HCT116 (cell line): ENCODE measurements around the gene PROB1. TPM values are rescaled to one million over a fixed set of nuclear protein-coding genes. Genes with fewer than 3 reads are reported as not detected.

Experiments
- ATAC-seq: fragments of 200-7000 bp; cut with Tn5 transposase; 2 replicates; pipeline ENCODE4 v1.9.1; 2020; ENCODE audit warnings: mild to moderate bottlenecking, moderate library complexity
- BruUV-seq: library from RNA; stranded (reverse); fragments of 400-500 nt; replicated peaks from 2 replicates; lab custom pipeline; 2021; lab: Mats Ljungman, UMichigan
- CTCF ChIA-PET: fragments of 300-600 bp; sonication (Branson Sonifier 250); formaldehyde crosslinking; loops from one replicate; lab custom pipeline; 2021; ENCODE audit warnings: antibody characterized with exemption; lab: Charles Lee
- POLR2A ChIA-PET: fragments of 300-600, 350-600 bp; sonication (Branson Sonifier 250); formaldehyde crosslinking; loops from one replicate; lab custom pipeline; 2021; ENCODE audit warnings: antibody characterized with exemption; lab: Charles Lee
- RAD21 ChIA-PET, 2 experiments: fragments of 300-600 bp; sonication (Branson Sonifier 250); formaldehyde crosslinking; loops; one replicate each; lab custom pipeline; 2023; ENCODE audit warnings: low total read pairs in 2 of 2; ENCODE audit not compliant: uncharacterized antibody in 2 of 2, unreplicated experiment in 2 of 2, low non-redundant PET in 1 of 2; lab: Charles Lee
- DNase-seq: peaks from one replicate; pipeline ENCODE4 v3.0.0-alpha.2; 2010; ENCODE audit warnings: low read depth, low spot score
- H2AFZ ChIP-seq: fragments of 200-600 bp; shearing (Covaris generic), sonication (generic); 2 replicates; pipeline ENCODE4 v1.6.1; 2017; ENCODE audit warnings: low read depth, mixed run types, mixed read lengths, antibody characterized with exemption, low read length; ENCODE audit not compliant: poor library complexity, severe bottlenecking
- H3K27ac ChIP-seq: 2 replicates; pipeline ENCODE4 v1.5.1; 2012; ENCODE audit warnings: low read depth, low read length
- H3K27me3 ChIP-seq: fragments of 200-600 bp; sonication (generic); 2 replicates; pipeline ENCODE4 v1.6.1; 2016; ENCODE audit warnings: mixed run types, low read length, mixed read lengths; ENCODE audit not compliant: insufficient read depth
- H3K36me3 ChIP-seq, 2 experiments: fragments of 200-500 bp in 1 of 2; fragments of 200-600 bp in 1 of 2; sonication (Bioruptor generic) in 1 of 2; sonication (generic) in 1 of 2; 2 replicates each; pipeline versions ENCODE4 v1.5.1 to v1.6.1; 2014 to 2016; ENCODE audit warnings: low read length in 2 of 2, inconsistent platforms in 1 of 2, mixed read lengths in 1 of 2, mixed run types in 1 of 2; ENCODE audit not compliant: insufficient read depth in 2 of 2, control insufficient read depth in 1 of 2
- H3K4me1 ChIP-seq, 2 experiments: fragments of 200-600 bp in 1 of 2; sonication (generic) in 1 of 2; 2 replicates each; pipeline versions ENCODE4 v1.5.1 to v1.6.1; 2012 to 2017; ENCODE audit warnings: low read length in 2 of 2, inconsistent platforms in 1 of 2, mild to moderate bottlenecking in 1 of 2, mixed read lengths in 1 of 2, mixed run types in 1 of 2, moderate library complexity in 1 of 2; ENCODE audit not compliant: insufficient read depth in 2 of 2, control insufficient read depth in 1 of 2
- H3K4me2 ChIP-seq: fragments of 200-600 bp; sonication (generic); 2 replicates; pipeline ENCODE4 v1.6.1; 2017; ENCODE audit warnings: mixed run types, low read length, mixed read lengths
- H3K4me3 ChIP-seq, 2 experiments: fragments of 200-600 bp in 1 of 2; sonication (generic) in 1 of 2; replicated peaks in 1 of 2; 2 replicates each; pipeline ENCODE4 v1.5.1; 2011 to 2016; ENCODE audit warnings: low read length in 2 of 2, control low read depth in 1 of 2, low read depth in 1 of 2, mild to moderate bottlenecking in 1 of 2, mixed read lengths in 1 of 2, mixed run types in 1 of 2
- H3K79me2 ChIP-seq: fragments of 200-600 bp; sonication (generic); 2 replicates; pipeline ENCODE4 v1.6.1; 2017; ENCODE audit warnings: mild to moderate bottlenecking, mixed run types, low read length, moderate library complexity, mixed read lengths; ENCODE audit not compliant: insufficient read depth
- H3K9ac ChIP-seq: fragments of 200-600 bp; sonication (generic); 2 replicates; pipeline ENCODE4 v1.6.1; 2016; ENCODE audit warnings: low read length, mixed read lengths
- H3K9me2 ChIP-seq: fragments of 200-600 bp; sonication (generic), shearing (Covaris generic); 2 replicates; pipeline ENCODE4 v1.6.1; 2017; ENCODE audit warnings: mixed run types, mild to moderate bottlenecking, moderate library complexity; ENCODE audit not compliant: insufficient read depth
- H3K9me3 ChIP-seq, 2 experiments: fragments of 200-500 bp in 1 of 2; fragments of 200-600 bp in 1 of 2; sonication (Bioruptor generic) in 1 of 2; sonication (generic) in 1 of 2; 2 replicates each; pipeline ENCODE4 v1.6.1; 2014 to 2017; ENCODE audit warnings: low read length in 2 of 2, mixed read lengths in 2 of 2, inconsistent platforms in 1 of 2, low read depth in 1 of 2, mild to moderate bottlenecking in 1 of 2, mixed run types in 1 of 2, moderate library complexity in 1 of 2; ENCODE audit not compliant: control insufficient read depth in 1 of 2, insufficient read depth in 1 of 2
- H4K20me1 ChIP-seq: fragments of 200-600 bp; sonication (generic), shearing (Covaris generic); 2 replicates; pipeline ENCODE4 v1.6.1; 2017; ENCODE audit warnings: mixed run types, mild to moderate bottlenecking, moderate library complexity; ENCODE audit not compliant: insufficient read depth
- CBX3 ChIP-seq: IDR thresholded peaks from 2 replicates; pipeline ENCODE4 v1.6.1; 2012; ENCODE audit warnings: low read depth
- CEBPB ChIP-seq: IDR thresholded peaks from 2 replicates; pipeline ENCODE4 v1.6.1; 2012; ENCODE audit warnings: low read depth
- CTCF ChIP-seq, 3 experiments: fragments of 200-600 bp in 1 of 3; sonication (generic) in 1 of 3; IDR thresholded peaks in 2 of 3; conservative IDR thresholded peaks in 1 of 3; 2 replicates each; pipeline ENCODE4 v1.5.1; 2012 to 2017; ENCODE audit warnings: low read depth in 2 of 3, low read length in 2 of 3, antibody characterized with exemption in 1 of 3, borderline replicate concordance in 1 of 3, control low read depth in 1 of 3, mild to moderate bottlenecking in 1 of 3, mixed read lengths in 1 of 3, mixed run types in 1 of 3, moderate library complexity in 1 of 3; ENCODE audit not compliant: insufficient read depth in 1 of 3
- EGR1 ChIP-seq: IDR thresholded peaks from 2 replicates; pipeline ENCODE4 v1.6.1; 2012; ENCODE audit warnings: low read depth
- ELF1 ChIP-seq: IDR thresholded peaks from 2 replicates; pipeline ENCODE4 v1.6.1; 2012; ENCODE audit warnings: low read depth, borderline replicate concordance
- EZH2 ChIP-seq: fragments of 200-600 bp; sonication (generic); IDR thresholded peaks from 2 replicates; pipeline ENCODE4 v1.6.1; 2017; ENCODE audit warnings: antibody characterized with exemption, mixed run types
- JUND ChIP-seq: IDR thresholded peaks from 2 replicates; pipeline ENCODE4 v1.6.1; 2012
- MAX ChIP-seq: IDR thresholded peaks from 2 replicates; pipeline ENCODE4 v1.6.1; 2012
- POLR2AphosphoS5 ChIP-seq: IDR thresholded peaks from 2 replicates; pipeline ENCODE4 v1.6.1; 2011; ENCODE audit warnings: mild to moderate bottlenecking, low read depth, low read length, moderate library complexity
- REST ChIP-seq: IDR thresholded peaks from 2 replicates; pipeline ENCODE4 v1.6.1; 2012; ENCODE audit warnings: low read depth
- SIN3A ChIP-seq: IDR thresholded peaks from 2 replicates; pipeline ENCODE4 v1.6.1; 2012; ENCODE audit warnings: low read depth
- SP1 ChIP-seq: IDR thresholded peaks from 2 replicates; pipeline ENCODE4 v1.6.1; 2012; ENCODE audit warnings: low read depth
- SRF ChIP-seq: IDR thresholded peaks from 2 replicates; pipeline ENCODE4 v1.6.1; 2012; ENCODE audit warnings: low read depth
- TCF7L2 ChIP-seq: IDR thresholded peaks from 2 replicates; pipeline ENCODE4 v1.7.0; 2011; ENCODE audit warnings: borderline replicate concordance, inconsistent platforms; ENCODE audit not compliant: insufficient read depth, insufficient read length; ENCODE audit errors: extremely low read depth
- YY1 ChIP-seq: IDR thresholded peaks from 2 replicates; pipeline ENCODE4 v1.6.1; 2011; ENCODE audit warnings: low read length, low read depth, moderate library complexity, mild to moderate bottlenecking; ENCODE audit not compliant: insufficient replicate concordance; ENCODE audit errors: extremely low read depth
- ZBTB33 ChIP-seq: IDR thresholded peaks from 2 replicates; pipeline ENCODE4 v1.6.1; 2011; ENCODE audit warnings: mild to moderate bottlenecking, low read length, moderate library complexity; ENCODE audit not compliant: insufficient replicate concordance; ENCODE audit errors: extremely low read depth
- ZFX ChIP-seq: fragments of 450-650 bp; IDR thresholded peaks from 2 replicates; pipeline ENCODE4 v1.6.1; 2017
- ZNF274 ChIP-seq: fragments of 200-500 bp; sonication (Bioruptor generic); IDR thresholded peaks from 2 replicates; pipeline ENCODE4 v1.6.1; 2014; ENCODE audit warnings: mild to moderate bottlenecking, low read depth, low read length, inconsistent platforms
- intact Hi-C: fragments of 100-400 bp; cut with micrococcal nuclease; formaldehyde crosslinking; loops from 2 replicates; pipeline ENCODE4 v1.10.0; 2022
- total RNA-seq: library from RNA; stranded (reverse); gene quantifications from one replicate; pipeline ENCODE4 v1.2.1, GENCODE V29; 2021; ENCODE audit not compliant: unreplicated experiment

Gene PROB1
- total RNA-seq, 1 experiment from 2014 or later, result 1.7 TPM

GRCh38 chr5:139410121-139410992 lies 15.5 kb upstream of the PROB1 start:
- no peaks in the 10 kb centered on the region for H3K4me1 ChIP-seq
- no peak overlapping the region for H3K27ac ChIP-seq
- ATAC-seq (no peak), DNase-seq (no peak)
- ChIA-PET RAD21 (no interaction called here), POLR2A (no interaction called here), CTCF (interaction anchor here (2.5 kb wide), 1 partner anchor 12 kb away, joined by 7 read pairs; no protein-coding TSS in a partner anchor)
- H3K36me3 ChIP-seq, result no peaks in the 10 kb centered on the region
- H3K4me2 ChIP-seq, result no peak overlapping the region
- H3K79me2 ChIP-seq, result no peaks in the 10 kb centered on the region
- no peak overlapping the region for H2AFZ ChIP-seq
- H4K20me1 ChIP-seq, result no peaks in the 10 kb centered on the region
- no peaks in the 10 kb centered on the region for H3K27me3 ChIP-seq
- intact Hi-C loops, result no loop called here
- TF ChIP-seq ELF1 (no peak), ZBTB33 (no peak), TCF7L2 (no peak), ZFX (no peak), SRF (no peak), SIN3A (no peak), EZH2 (no peak), POLR2AphosphoS5 (no peak), ZNF274 (no peak), MAX (no peak), EGR1 (no peak), REST (no peak), JUND (no peak), CTCF (IDR thresholded peaks at IDR 0.05 in 2 of 3, conservative IDR thresholded peaks at IDR 0.05 in 1 of 3; ENCODE audit: borderline replicate concordance in 1 of 3, insufficient read depth in 1 of 3, low read depth in 2 of 3, low read length in 2 of 3) (no peak), SP1 (no peak), CEBPB (no peak), YY1 (no peak), CBX3 (no peak)
- no peak overlapping the region for H3K4me3 ChIP-seq
- no TSS peak for BruUV-seq
- H3K9ac ChIP-seq, result no peak overlapping the region
- no peaks in the 10 kb centered on the region for H3K9me2 ChIP-seq
- H3K9me3 ChIP-seq, result no peaks in the 10 kb centered on the region
